DMS79 (cell line): ENCODE results near the gene SPATA13.
A peak's percentile ranks its signal among the peaks of the same experiment; 100 is the strongest.

Experiments
- DNase-seq: peaks from one replicate; lab custom pipeline; 2025; lab: John Stamatoyannopoulos, UW

The SPATA13 gene

GRCh38 chr13:24253520-24254145 is 93.1 kb downstream of the SPATA13 start:
- no peak for DNase-seq

GRCh38 chr13:24254146-24254841 is 93.8 kb downstream of the SPATA13 start:
- no peak for DNase-seq

- DNase-seq: no peak
Observed at GRCh38 chr13:24257497-24257896, 97.0 kb downstream of the SPATA13 start.

- no peak for DNase-seq
Observed at GRCh38 chr13:24261566-24261965, 101.0 kb downstream of the SPATA13 start.

- no peak for DNase-seq
Observed at GRCh38 chr13:24263632-24264031, 103.1 kb downstream of the SPATA13 start.

GRCh38 chr13:24264976-24265375 is 104.5 kb downstream of the SPATA13 start:
- DNase-seq: no peak

- DNase-seq: no peak
Observed at GRCh38 chr13:24265453-24265852, 104.9 kb downstream of the SPATA13 start.

- DNase-seq: no peak
Observed at GRCh38 chr13:24267274-24267673, 106.8 kb downstream of the SPATA13 start.

- no peak for DNase-seq
Observed at GRCh38 chr13:24267801-24268200, 107.3 kb downstream of the SPATA13 start.

- no peak for DNase-seq
Observed at GRCh38 chr13:24269821-24270220, 109.3 kb downstream of the SPATA13 start.

- DNase-seq: no peak
Observed at GRCh38 chr13:24270639-24271141, 110.2 kb downstream of the SPATA13 start.

GRCh38 chr13:24271231-24271600 is 110.7 kb downstream of the SPATA13 start:
- no peak for DNase-seq

- DNase-seq: no peak
Observed at GRCh38 chr13:24271601-24272451, 111.3 kb downstream of the SPATA13 start.

GRCh38 chr13:24272452-24273161 is 112.1 kb downstream of the SPATA13 start:
- peak; percentile 31 for DNase-seq

- no peak for DNase-seq
Observed at GRCh38 chr13:24273926-24274325, 113.4 kb downstream of the SPATA13 start.

GRCh38 chr13:24274452-24275021 is 114.0 kb downstream of the SPATA13 start:
- DNase-seq: no peak

- no peak for DNase-seq
Observed at GRCh38 chr13:24275041-24275440, 114.5 kb downstream of the SPATA13 start.

GRCh38 chr13:24276306-24276705 is 115.8 kb downstream of the SPATA13 start:
- no peak for DNase-seq

- DNase-seq: no peak
Observed at GRCh38 chr13:24276861-24277260, 116.3 kb downstream of the SPATA13 start.

- no peak for DNase-seq
Observed at GRCh38 chr13:24277761-24278160, 117.2 kb downstream of the SPATA13 start.

- no peak for DNase-seq
Observed at GRCh38 chr13:24279327-24280110, 119.0 kb downstream of the SPATA13 start.
